ENCODE results near the gene BCAP31.
"Not testable (repeated sequence)": the region's sequence is repeated elsewhere in the genome, so short reads cannot be mapped to it uniquely, and the experiment has no call there.

The BCAP31 gene

DNA sequence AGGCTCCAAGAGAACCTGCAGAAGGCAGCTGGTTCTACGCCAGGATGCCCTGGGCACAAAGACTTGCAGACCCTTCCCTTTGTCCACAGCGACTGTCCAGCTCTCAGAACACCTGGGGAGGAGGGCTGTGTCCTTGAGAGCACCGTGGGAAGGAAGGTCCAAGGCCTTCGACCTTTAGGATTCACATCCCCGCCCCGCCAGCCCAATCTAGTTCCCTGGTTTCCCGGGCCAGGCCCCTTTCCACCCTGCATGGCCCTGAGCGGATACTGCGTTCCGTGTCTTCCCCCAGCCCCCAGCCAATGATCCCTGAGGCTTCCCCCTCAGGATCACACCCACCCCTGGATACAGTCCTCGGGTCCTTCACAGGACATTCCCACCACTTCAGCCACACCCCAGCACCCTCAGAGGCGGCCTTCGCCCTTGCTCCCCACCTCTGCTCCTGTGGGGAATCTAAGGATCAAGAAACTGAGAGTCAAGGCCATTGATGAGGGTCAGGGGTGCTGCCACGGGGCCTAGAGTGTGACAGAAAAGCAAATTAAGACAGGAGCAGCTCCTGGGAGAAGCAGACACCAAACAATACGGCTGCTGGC lies 9.6 kb upstream of the BCAP31 start:
- DNase-seq = no peak

DNA sequence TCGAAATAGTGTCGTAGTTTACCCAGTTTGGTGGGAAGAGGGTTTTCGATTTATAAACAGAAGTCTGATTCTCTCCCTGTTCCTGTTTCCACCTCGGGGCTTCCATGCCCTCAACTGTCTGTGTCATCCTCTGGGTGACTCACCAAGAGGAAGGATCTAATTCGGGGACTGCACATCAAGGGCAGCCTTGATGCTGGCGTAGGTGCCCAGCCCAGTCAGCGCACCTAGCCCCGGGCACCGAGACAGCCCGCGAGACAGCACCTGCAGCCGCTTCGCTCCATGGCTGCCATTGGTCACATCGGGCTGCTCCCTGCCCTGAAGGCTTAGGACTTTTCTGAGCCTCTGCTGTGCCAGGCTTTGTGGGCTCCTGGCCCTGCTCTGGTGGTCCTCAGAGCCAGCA lies 8.2 kb upstream of the BCAP31 start:
- DNase-seq = no peak

DNA sequence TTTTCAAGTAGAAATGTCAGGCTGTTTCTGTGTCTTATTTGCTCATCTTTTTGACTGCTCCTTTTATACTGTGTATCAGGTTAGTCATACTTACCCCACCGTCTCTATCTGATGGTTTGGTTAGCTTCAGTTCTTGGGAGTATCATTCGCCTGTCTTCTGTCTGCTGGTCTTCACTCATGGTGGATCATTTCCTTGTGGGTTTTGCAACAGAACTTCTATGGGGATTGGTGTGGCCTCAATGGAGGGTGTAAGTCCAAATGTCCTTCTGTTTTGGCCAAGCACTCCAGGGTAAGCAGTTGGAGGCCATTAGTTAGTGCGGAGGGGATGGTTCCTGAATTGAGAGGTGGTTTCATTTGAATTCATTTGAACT lies 7.6 kb upstream of the BCAP31 start:
- no peak for DNase-seq

DNA sequence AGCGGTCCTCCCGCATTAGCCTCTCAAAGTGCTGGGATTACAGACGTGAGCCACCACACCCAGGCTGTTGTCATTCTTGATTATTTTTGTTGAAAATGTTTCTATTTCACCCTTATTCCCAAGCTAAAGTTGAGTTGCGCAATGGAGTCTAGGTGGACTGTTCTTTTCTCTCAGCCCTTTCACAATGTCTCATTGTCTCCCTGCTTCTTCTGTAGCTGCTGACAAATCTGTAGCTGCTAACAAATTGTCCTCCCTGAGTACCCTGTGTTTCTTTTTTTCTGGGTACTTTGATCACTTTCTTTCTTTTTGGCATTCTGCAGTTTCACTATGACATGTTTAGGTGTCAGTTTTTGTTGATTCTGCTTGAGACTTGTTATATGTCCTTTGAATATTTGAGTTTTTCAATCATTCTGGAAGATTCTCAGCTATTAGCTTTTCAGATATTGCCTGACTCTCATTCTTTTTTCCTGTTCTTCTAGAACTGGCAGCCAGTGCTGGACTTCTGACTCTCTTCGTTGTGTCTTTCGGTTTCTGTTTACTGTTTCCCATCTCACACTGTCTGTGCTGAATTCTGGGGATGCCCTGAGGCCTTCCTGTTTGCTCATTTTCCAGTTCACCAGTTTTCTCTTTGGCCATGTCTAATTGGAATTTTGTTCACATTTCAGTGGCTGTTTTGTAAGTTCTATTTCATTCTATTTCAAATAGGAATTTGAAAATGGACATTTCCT lies 7.1 kb upstream of the BCAP31 start:
- DNase-seq = no peak

DNA sequence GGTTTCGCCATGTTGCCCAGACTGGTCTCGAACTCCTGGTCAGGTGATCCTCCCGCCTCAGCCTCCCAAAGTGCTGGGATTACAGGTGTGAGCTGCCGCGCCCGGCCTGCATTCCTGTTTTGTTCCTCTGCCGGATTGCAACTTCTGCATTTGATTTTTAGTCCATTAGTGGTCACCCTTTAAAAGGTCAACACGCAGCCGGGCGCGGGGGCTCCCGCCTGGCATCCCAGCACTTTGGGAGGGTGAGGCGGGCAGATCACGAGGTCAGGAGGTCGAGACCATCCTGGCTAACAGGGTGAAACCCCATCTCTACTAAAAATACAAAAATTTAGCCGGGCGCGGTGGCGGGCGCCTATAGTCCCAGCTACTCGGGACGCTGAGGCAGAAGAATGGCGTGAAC lies 5.9 kb upstream of the BCAP31 start:
- not testable (repeated sequence) for DNase-seq

DNA sequence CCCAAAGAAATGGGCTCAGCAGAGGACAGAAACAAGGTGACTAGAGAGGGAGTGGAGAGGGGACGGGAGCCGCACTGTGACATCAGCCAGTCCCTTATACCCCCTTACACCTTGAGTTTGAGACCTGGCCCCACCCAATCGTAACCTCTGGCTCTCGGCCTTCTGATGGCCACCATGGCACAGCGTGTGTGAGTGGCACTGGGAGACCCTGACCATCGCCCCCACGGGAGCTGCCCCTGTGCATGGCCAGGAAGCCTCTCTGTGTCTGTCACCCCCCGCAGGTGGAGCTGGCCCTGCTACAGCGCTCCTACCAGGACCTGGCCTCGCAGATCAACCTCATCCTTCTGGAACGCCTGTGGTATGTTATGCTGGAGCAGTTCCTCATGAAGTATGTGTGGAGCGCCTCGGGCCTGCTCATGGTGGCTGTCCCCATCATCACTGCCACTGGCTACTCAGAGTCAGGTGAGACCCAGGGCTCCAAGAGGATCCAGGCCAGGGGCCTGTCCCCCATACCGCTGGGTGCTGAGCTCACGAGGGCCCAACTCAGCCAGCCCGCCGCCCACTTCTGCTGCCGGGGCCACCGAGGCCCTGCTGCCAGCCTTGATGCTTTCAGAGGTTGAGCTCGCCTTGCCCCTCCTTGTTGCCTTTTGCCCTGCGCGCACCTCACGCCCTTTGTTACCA lies 4.9 kb upstream of the BCAP31 start:
- no peak for DNase-seq

DNA sequence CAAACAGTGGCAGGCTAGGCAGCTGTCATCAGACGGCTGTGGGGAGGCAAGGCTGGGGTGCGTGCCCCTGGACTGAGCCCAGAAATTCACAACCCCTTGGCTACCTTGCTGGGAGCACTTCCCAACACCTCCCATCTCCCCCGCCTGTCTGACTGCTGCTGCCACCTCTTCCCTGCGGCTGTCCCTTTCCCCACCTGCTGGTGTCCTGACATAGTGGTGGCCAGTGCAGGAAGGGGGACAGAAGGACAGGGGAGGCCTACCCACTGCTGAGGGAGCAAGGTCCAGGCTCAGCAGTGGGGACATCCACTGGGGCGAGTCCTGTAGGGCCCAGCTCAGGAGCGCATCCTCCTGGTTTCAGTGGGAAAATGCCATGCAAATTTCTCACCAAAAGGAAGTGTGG lies 3.9 kb upstream of the BCAP31 start:
- no peak for DNase-seq

DNA sequence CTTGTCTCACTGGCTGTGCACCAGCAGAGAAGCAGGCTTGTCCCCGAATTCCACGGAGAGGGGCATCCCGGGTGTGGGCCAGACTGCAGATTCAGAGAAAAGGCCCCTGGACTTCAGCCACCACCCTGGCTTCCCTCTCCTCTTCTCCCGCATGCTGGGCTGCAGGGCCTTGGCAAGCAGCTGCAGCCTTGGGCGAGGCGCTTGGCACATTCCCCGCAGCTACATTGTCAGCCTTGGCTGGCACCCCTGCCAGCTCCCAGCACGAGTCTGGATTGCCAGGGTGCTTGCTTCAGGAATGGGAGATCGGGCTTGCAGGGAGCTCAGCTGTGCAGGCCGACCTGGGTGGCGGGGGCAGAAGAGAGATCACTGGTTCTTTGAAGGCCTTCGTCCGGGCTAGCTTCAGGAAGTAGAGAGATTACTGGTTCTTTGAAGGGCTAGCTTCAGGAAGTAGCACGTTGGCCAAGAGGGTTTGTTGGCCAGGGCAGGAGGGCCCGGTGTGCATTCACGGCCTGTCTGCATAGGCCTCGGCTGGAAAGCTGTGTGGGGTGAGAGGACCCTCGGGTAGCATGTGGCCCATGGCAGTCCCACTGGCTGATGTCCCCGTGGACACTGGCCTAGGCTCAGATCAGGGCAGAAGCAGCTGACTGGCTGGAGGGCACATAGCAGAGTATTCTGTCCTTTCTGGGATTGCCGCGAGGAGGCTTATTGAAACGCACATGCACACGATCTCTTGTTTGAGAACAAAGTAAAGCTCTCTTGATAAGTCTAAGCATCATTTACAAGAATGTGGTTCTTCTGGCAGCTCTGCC lies 3.1 kb upstream of the BCAP31 start:
- DNase-seq = no peak

DNA sequence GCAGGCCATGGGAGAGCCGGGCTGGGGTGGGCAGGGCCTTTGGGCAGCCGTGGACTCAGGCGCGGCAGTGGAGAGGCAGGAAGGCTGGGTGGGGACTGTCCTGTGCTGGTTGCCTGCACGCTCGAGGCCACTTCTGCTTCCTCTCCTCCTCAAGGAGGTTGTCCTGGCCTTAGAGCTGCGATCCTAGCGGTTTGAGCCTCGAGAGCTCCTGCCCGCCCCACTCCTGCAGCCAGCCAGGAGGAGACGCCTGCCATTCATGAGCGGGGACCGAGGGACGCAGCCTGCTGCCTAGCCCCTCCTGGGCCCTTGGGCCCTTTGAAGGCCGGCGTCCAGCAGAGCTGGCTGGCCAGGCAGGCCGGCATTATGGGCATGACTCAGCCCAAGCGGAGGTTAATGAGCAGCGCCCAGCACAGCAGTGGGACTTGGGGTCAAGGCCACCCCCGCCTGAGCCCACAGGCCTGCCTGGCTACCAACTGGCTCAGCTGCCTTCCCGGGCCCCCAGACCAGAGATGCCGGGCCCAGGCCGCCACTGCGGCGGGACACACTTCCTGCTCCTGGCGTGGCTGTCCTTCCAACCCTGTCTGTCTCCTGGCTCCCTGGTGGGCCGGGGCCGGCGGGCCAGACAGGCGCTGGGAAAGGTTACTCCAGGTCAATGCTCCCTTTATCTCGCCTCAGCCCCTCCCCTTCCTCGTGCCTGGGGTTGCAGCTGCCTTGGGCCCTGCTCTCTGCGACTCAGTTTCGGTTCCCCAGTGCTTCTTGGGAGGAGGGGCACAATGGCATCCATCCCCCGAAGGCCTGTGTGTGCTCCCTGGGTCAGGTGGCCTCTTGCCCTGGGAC lies 2.3 kb upstream of the BCAP31 start:
- no peak for DNase-seq

DNA sequence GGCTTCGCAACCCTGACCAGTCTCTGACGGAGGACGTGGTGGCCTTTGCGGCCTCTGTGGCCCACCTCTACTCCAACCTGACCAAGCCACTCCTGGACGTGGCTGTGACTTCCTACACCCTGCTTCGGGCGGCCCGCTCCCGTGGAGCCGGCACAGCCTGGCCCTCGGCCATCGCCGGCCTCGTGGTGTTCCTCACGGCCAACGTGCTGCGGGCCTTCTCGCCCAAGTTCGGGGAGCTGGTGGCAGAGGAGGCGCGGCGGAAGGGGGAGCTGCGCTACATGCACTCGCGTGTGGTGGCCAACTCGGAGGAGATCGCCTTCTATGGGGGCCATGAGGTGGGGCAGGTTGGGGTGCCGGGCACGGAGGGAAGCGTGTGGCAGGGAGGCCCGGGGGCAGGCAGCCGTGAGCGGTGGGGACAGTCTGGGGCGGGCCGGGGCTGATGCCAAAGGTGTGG lies 1.7 kb upstream of the BCAP31 start:
- no peak for DNase-seq

DNA sequence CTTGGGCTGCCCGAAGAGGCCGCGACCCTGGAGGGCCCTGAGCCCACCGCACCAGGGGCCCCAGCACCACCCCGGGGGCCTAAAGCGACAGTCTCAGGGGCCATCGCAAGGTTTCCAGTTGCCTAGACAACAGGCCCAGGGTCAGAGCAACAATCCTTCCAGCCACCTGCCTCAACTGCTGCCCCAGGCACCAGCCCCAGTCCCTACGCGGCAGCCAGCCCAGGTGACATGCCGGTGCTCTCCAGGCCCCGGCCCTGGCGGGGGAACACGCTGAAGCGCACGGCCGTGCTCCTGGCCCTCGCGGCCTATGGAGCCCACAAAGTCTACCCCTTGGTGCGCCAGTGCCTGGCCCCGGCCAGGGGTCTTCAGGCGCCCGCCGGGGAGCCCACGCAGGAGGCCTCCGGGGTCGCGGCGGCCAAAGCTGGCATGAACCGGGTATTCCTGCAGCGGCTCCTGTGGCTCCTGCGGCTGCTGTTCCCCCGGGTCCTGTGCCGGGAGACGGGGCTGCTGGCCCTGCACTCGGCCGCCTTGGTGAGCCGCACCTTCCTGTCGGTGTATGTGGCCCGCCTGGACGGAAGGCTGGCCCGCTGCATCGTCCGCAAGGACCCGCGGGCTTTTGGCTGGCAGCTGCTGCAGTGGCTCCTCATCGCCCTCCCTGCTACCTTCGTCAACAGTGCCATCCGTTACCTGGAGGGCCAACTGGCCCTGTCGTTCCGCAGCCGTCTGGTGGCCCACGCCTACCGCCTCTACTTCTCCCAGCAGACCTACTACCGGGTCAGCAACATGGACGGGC lies 1.0 kb upstream of the BCAP31 start:
- DNase-seq = no peak

DNA sequence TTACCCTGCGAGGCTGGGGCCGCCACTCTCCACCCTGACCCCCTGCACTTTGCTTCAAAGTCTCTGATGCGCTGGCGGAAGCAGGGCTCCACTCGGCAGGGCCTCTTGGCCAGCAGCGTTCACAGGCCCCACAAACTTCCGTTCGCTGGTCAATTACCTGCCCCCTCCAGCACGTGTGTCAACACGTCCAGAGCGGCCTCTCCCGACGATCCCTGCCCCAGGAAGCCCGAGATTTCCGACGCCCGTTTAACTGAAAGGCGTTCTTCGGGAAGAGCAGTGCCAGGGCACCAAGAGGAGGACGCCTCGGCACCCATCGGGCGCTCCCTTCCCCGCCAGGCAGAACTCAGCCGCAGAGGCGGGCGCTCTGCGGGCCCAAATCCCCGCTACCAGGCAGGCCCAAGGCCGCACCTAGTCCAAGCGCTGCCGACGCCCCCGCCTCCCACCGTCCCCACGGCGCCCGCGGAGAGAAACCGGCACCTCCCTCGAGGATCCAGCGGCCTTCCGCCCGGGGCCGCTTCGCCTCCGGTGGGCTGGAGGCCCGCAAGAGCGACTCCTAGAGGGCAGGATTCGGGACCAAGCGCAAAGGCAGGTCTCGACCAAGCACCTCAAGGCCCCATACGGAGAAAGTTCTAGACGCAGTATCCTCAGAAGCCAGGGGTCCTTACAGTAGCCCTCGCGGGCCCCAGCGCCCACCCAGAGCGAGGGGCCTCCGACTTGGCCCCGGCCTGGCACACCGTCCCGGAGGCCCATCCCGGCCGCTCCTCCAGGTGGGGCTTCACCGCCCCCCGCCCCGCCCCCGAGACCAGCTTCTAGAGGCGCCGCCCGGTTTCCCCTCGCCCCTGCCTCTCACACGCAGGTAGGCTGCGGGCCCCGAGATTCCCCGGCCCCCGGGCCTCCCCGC lies 586 bp downstream of the BCAP31 start:
- peak in 1 of 2 experiments; percentile 62 for DNase-seq

DNA sequence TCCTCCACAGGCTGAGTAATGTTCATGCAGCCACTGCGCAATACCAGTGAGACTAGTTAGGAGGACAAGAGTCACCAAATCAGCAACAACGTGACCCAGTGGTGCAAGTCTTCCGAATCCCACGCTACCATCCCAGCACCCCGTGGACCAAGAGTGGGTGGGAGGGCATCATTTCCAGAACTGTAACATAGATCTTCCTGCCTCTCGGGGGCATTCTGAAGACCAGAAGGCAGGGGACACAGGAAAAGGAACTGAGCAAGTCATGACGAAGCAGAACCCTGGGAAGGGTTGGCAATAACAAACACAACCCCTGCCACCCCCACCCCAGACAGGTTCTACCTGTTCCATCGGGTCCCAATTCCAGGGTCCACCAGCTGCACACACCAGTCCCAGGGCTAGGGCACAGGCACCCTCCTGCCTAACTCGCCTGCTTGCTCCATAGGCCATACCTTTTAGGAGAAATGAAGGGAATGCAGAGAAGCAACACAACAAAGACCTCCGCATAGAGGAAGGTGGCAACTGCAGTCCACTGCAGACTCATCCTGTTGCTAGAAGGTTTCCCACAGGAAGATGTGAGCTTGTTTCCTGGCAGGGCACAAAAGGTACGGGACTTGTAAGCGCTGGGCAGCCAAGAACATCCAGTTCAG lies 1.4 kb downstream of the BCAP31 start:
- DNase-seq = no peak

DNA sequence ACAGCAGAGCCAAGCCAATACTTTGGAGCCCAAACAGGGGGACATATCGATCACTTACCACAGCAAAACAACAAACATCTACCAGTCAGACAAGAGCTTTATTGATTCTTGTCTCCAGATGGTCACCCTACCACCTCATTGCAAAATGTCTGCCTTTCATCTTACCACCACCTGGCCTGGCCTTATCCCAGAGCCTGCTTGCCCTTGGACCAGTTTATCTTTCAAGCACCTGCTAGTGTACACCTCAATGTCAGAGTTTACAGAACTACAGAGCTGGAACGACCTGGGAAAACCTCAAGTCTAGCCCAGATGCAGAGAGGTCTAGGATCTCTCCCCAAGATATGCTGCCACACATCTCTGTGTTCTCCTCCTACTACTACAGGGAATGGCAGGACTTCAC lies 4.5 kb downstream of the BCAP31 start:
- DNase-seq = no peak

DNA sequence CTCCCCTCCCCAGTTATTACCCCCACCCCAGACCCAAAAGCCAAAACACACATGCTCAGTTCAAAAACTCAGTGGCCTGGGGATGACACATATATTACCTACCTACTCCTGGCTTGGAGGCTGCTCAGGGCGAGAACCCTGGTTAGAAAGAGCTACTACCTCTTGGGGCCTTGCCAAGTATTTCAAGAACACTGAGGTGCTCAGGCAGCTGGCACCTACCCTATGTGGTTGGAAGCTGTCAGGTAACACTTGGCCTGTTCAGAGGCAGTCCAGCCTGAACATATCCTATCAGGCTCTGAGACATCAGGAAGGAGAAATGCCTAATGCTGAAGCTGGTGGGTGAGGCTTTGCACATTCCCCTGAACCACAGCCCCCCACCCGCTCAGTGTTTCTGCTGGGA lies 4.9 kb downstream of the BCAP31 start:
- no peak for DNase-seq

DNA sequence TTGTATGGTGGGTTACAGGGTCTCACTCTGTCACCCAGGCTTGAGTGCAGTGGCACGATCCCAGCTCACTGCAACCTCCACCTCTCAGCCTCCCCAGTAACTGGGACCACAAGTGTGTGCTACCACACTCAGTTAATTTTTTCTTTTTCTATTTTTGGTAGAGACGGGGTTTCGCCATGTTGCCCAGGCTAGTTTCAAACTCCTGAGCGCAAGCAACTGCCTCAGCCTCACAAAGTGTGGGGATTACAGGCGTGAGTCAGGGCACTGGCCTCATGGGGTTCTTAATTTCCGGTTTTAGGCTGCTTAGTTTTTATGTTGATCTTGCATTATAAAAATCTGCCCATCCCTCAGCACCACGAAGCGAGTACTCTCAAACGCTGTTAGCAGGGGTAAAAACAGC lies 6.7 kb downstream of the BCAP31 start:
- DNase-seq = no peak

DNA sequence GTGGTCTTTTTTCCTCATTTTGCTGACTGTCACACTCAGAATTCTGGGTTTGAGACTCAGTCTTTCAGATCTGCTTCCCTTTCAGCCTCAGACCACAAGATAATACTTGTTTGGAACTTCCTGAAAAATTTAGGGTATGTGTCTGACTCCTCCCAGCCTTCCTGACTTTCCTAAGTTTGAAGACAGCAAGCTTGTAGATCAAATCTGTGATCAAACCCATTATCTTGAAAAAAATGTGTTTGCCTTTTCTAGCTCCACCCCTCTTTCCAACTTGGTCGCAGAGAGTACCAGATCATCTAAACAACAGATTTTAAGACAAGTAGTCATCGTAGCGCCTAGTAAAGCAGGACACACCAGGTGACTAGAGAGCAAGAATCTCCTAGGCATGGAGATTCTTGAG lies 9.9 kb downstream of the BCAP31 start:
- no peak for DNase-seq

DNA sequence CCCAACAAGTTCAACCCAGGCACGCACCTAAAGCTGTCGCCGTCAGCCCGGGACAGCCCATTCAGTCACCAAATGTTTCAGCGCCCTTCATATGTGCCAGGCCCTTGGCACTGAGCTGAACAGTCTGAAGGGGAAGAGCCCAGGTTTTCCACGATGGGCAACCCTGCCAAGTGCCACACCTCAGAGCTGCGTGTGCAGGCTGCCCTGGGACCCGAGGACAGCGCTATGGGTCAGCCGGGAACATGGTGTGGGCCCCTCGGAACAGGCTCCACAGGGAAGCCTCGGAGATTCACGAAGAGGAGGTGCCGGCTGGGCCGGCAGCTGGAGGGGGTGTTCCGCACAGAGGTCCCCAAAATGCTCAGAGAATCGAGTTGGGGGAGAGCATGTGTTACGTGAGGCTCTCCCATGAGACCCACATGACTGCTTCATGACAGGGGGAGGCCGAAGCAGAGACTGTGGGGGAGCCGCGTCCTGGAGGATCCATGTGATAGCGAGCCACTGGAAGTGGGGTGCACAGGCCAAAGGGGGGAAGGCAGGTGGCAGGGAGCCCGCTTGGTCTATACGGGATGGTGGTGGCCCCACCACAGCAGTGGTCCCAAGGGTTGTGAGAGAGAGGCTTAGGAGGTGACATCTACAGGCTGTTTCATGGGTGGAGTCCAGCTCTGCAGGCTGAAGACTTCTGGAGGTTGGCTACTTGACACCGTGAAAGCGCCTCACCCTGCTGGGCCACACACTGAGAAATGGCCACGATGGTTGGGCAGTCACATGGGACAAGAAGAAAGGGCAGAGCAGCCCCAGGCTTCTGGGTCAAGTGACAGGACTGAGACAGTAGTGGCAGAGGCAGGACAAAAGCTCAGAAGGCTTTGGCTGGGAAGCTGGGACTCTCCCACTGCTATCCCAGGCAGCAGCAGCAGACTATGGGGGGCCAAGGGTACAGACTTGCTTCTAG lies 14.2 kb downstream of the BCAP31 start:
- DNase-seq = no peak

DNA sequence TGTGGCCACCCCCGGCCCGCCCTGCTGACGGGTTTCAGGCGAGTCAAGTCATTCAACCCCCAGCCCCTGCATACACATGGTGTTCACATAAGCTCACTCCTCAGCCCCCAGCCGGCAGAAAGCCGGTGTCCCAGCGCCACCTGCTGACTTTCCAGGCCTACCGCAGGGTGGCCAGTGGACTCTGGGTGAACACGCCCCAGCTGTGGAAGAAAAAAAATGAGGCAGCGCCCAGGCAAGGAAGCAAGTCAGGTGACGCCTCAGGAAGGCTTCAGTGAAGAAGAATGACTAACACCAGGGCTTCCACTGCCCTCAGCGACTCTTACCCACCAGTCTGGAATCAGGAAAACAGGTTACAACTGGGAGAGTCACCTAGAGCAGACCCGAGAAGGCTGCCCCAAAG lies 15.8 kb downstream of the BCAP31 start:
- DNase-seq = peak in 1 of 2 experiments; percentile 81
